SK-N-SH treated with all-trans-retinoic acid at 6 μM for 48 hours (cell line): Measurements from ENCODE around the gene ZBTB22.

Experiments
- ATAC-seq: fragments of 200-7000 bp; cut with Tn5 transposase; 3 replicates; pipeline ENCODE4 v1.9.1; 2020; ENCODE audit warnings: mild to moderate bottlenecking, moderate library complexity
- ARNTL ChIP-seq: fragments of 450-650 bp; formaldehyde crosslinking; IDR thresholded peaks from 2 replicates; pipeline ENCODE4 v1.5.0; 2020; ENCODE audit warnings: low read depth, mild to moderate bottlenecking, moderate library complexity, borderline replicate concordance
- BACH2 ChIP-seq: fragments of 250-450 bp; sonication (Bioruptor Pico); IDR thresholded peaks from 2 replicates; pipeline ENCODE4 v1.9.0; 2021; ENCODE audit warnings: mild to moderate bottlenecking, borderline replicate concordance
- CREB5 ChIP-seq: fragments of 250-450 bp; sonication (Bioruptor Pico); IDR thresholded peaks from 2 replicates; pipeline ENCODE4 v1.5.1; 2020; ENCODE audit warnings: low read depth, mild to moderate bottlenecking, moderate library complexity
- CSDC2 ChIP-seq: fragments of 250-450 bp; sonication (Bioruptor Pico); IDR thresholded peaks from 2 replicates; pipeline ENCODE4 v1.5.0; 2020; ENCODE audit warnings: mild to moderate bottlenecking, moderate library complexity
- CSRNP3 ChIP-seq: fragments of 250-450 bp; sonication (Bioruptor Pico); IDR thresholded peaks from 2 replicates; pipeline ENCODE4 v1.5.1; 2021; ENCODE audit warnings: mild to moderate bottlenecking, moderate library complexity
- ESRRG ChIP-seq: fragments of 250-450 bp; sonication (Bioruptor Pico); IDR thresholded peaks from 2 replicates; pipeline ENCODE4 v1.6.1; 2021; ENCODE audit warnings: mild to moderate bottlenecking
- GLIS3 ChIP-seq: fragments of 250-450 bp; sonication (Bioruptor Pico); IDR thresholded peaks from 2 replicates; pipeline ENCODE4 v1.5.0; 2020; ENCODE audit warnings: mild to moderate bottlenecking, moderate library complexity
- ISL1 ChIP-seq: fragments of 250-450 bp; sonication (Bioruptor Pico); IDR thresholded peaks from 2 replicates; pipeline ENCODE4 v2.1.2; 2022; ENCODE audit warnings: mild to moderate bottlenecking, moderate library complexity
- OSR1 ChIP-seq: fragments of 250-450 bp; sonication (Bioruptor Pico); IDR thresholded peaks from 2 replicates; pipeline ENCODE4 v1.8.0; 2022; ENCODE audit warnings: moderate library complexity, mild to moderate bottlenecking, inconsistent platforms
- PPARA ChIP-seq: fragments of 250-450 bp; sonication (Bioruptor Pico); IDR thresholded peaks from 2 replicates; pipeline ENCODE4 v1.5.0; 2020; ENCODE audit warnings: mild to moderate bottlenecking, borderline replicate concordance
- RARB ChIP-seq: fragments of 250-450 bp; sonication (Bioruptor Pico); IDR thresholded peaks from 2 replicates; pipeline ENCODE4 v1.8.0; 2021; ENCODE audit warnings: mild to moderate bottlenecking, moderate library complexity
- TCF4 ChIP-seq: fragments of 250-450 bp; sonication (Bioruptor Pico); IDR thresholded peaks from 2 replicates; pipeline ENCODE4 v1.8.0; 2021; ENCODE audit warnings: mild to moderate bottlenecking, moderate library complexity, borderline replicate concordance
- TOX ChIP-seq: fragments of 250-450 bp; sonication (Bioruptor Pico); IDR thresholded peaks from 2 replicates; pipeline ENCODE4 v1.8.0; 2021; ENCODE audit warnings: mild to moderate bottlenecking, moderate library complexity, borderline replicate concordance
- TSHZ2 ChIP-seq: fragments of 250-450 bp; sonication (Bioruptor Pico); IDR thresholded peaks from 2 replicates; pipeline ENCODE4 v1.5.0; 2020; ENCODE audit warnings: mild to moderate bottlenecking, moderate library complexity
- ZC3H10 ChIP-seq: fragments of 250-450 bp; sonication (Bioruptor Pico); IDR thresholded peaks from 2 replicates; pipeline ENCODE4 v1.5.1; 2021; ENCODE audit warnings: mild to moderate bottlenecking, moderate library complexity
- ZFP3 ChIP-seq: fragments of 250-450 bp; sonication (Bioruptor Pico); IDR thresholded peaks from 2 replicates; pipeline ENCODE4 v1.5.0; 2020; ENCODE audit warnings: mild to moderate bottlenecking, moderate library complexity
- ZFP30 ChIP-seq: fragments of 450-650 bp; formaldehyde crosslinking; IDR thresholded peaks from 2 replicates; pipeline ENCODE4 v1.5.0; 2022; ENCODE audit warnings: mild to moderate bottlenecking, moderate library complexity
- ZNF565 ChIP-seq: fragments of 450-650 bp; formaldehyde crosslinking; conservative IDR thresholded peaks from 2 replicates; pipeline ENCODE4 v1.5.0; 2020; ENCODE audit warnings: low read depth, mild to moderate bottlenecking, moderate library complexity
- ZNF70 ChIP-seq: fragments of 450-650 bp; formaldehyde crosslinking; IDR thresholded peaks from 2 replicates; pipeline ENCODE4 v1.5.0; 2020; ENCODE audit warnings: mild to moderate bottlenecking, moderate library complexity
- ZNF8 ChIP-seq: fragments of 450-650 bp; formaldehyde crosslinking; IDR thresholded peaks from 2 replicates; pipeline ENCODE4 v1.5.0; 2020; ENCODE audit warnings: mild to moderate bottlenecking, moderate library complexity

Gene ZBTB22

GRCh38 chr6:33317419-33317668, 200 bp downstream of the ZBTB22 start (continued):
- no peak for TF ChIP-seq TSHZ2 (CRISPR knock-in tag)

GRCh38 chr6:33316603-33317418, 733 bp downstream of the ZBTB22 start:
- ATAC-seq: no peak
- peak; percentile 33; the same call in 1 of the 2 replicates for TF ChIP-seq ZNF70
- no peak for TF ChIP-seq PPARA (CRISPR knock-in tag)
- no peak for TF ChIP-seq ZC3H10 (CRISPR knock-in tag)
- no peak for TF ChIP-seq OSR1 (CRISPR knock-in tag)

- no peak for ATAC-seq
- no peak for TF ChIP-seq ISL1 (CRISPR knock-in tag)
Measured at GRCh38 chr6:33315793-33316602, 1.5 kb downstream of the ZBTB22 start.

- TF ChIP-seq PPARA (CRISPR knock-in tag): no peak
- no peak for ATAC-seq
Measured at GRCh38 chr6:33314943-33315792, 2.4 kb downstream of the ZBTB22 start.

GRCh38 chr6:33314515-33314942, 3.0 kb downstream of the ZBTB22 start:
- peak; percentile 6 for ATAC-seq
- TF ChIP-seq CSDC2 (no peak), GLIS3 (CRISPR knock-in tag) (no peak), ESRRG (CRISPR knock-in tag) (no peak), ISL1 (CRISPR knock-in tag) (no peak), ZNF70 (no peak), OSR1 (CRISPR knock-in tag) (no peak)

GRCh38 chr6:33313709-33314514, 3.6 kb downstream of the ZBTB22 start, which contains the start of gene TAPBP:
Gene TAPBP, minus strand, starts transcription at chr6:33314078. Its CDS starts 37 bp downstream, at chr6:33314041.
- ATAC-seq: peak; percentile 25
- TF ChIP-seq ZNF565 (CRISPR knock-in tag) (no peak), ZNF8 (CRISPR knock-in tag) (no peak), CREB5 (CRISPR knock-in tag) (no peak), PPARA (CRISPR knock-in tag) (no peak), GLIS3 (CRISPR knock-in tag) (no peak), CSDC2 (no peak), ARNTL (CRISPR knock-in tag) (no peak), TSHZ2 (CRISPR knock-in tag) (no peak), ZFP3 (CRISPR knock-in tag) (no peak), ZFP30 (CRISPR knock-in tag) (no peak), OSR1 (CRISPR knock-in tag) (no peak), TOX (CRISPR knock-in tag) (no peak), BACH2 (no peak), CSRNP3 (no peak), TCF4 (CRISPR knock-in tag) (no peak), ESRRG (CRISPR knock-in tag) (no peak), RARB (CRISPR knock-in tag) (no peak)
